GM18499 (cell line): ENCODE measurements around the gene TJP2.

Experiments used
- ATAC-seq: cut with Tn5 transposase; IDR thresholded peaks from one replicate; pipeline ENCODE4 v1.9.1; 2021; ENCODE audit warnings: moderate number of reproducible peaks; ENCODE audit not compliant: insufficient read depth, unreplicated experiment

TJP2 gene

GRCh38 chr9:69188975-69189374 is 14.9 kb downstream of the TJP2 start:
- no peak for ATAC-seq

GRCh38 chr9:69190086-69190862 is 16.2 kb downstream of the TJP2 start:
- peak; percentile 79 for ATAC-seq

GRCh38 chr9:69190863-69191181 is 16.7 kb downstream of the TJP2 start:
- no peak for ATAC-seq

GRCh38 chr9:69191231-69191630 is 17.2 kb downstream of the TJP2 start:
- ATAC-seq = no peak

- no peak for ATAC-seq
Observed at GRCh38 chr9:69192214-69192613, 18.1 kb downstream of the TJP2 start.

GRCh38 chr9:69193685-69194032 is 19.6 kb downstream of the TJP2 start:
- no peak for ATAC-seq

GRCh38 chr9:69194702-69195418 is 20.8 kb downstream of the TJP2 start:
- no peak for ATAC-seq

GRCh38 chr9:69195668-69196067 is 21.6 kb downstream of the TJP2 start:
- ATAC-seq = no peak

- ATAC-seq = no peak
Observed at GRCh38 chr9:69197687-69198086, 23.6 kb downstream of the TJP2 start.

- no peak for ATAC-seq
Observed at GRCh38 chr9:69198521-69199220, 24.6 kb downstream of the TJP2 start.

- no peak for ATAC-seq
Observed at GRCh38 chr9:69199769-69200470, 25.8 kb downstream of the TJP2 start.

GRCh38 chr9:69202556-69202955 is 28.5 kb downstream of the TJP2 start:
- ATAC-seq = no peak

- ATAC-seq = no peak
Observed at GRCh38 chr9:69204326-69204725, 30.2 kb downstream of the TJP2 start.

GRCh38 chr9:69204849-69205248 is 30.8 kb downstream of the TJP2 start:
- no peak for ATAC-seq

- no peak for ATAC-seq
Observed at GRCh38 chr9:69206047-69206446, 32.0 kb downstream of the TJP2 start.

GRCh38 chr9:69207503-69207902 is 33.4 kb downstream of the TJP2 start:
- no peak for ATAC-seq

GRCh38 chr9:69211424-69212036 is 37.5 kb downstream of the TJP2 start:
- ATAC-seq = no peak

- ATAC-seq = no peak
Observed at GRCh38 chr9:69213647-69214046, 39.6 kb downstream of the TJP2 start.

GRCh38 chr9:69214939-69215338 is 40.9 kb downstream of the TJP2 start:
- ATAC-seq = no peak

- no peak for ATAC-seq
Observed at GRCh38 chr9:69215774-69216485, 41.9 kb downstream of the TJP2 start.
